Naive B cell (primary cell): ENCODE data around the gene TYW1B. TPM values are rescaled to one million over a fixed set of nuclear protein-coding genes. Genes with fewer than 3 reads are reported as not detected.

Experiments
- polyA plus RNA-seq, 6 donors: library from polyadenylated mRNA; unstranded; fragments of 300-500 nt; fragmentation: Illumina TruSeq; gene quantifications; one replicate each; pipeline ENCODE4 v1.2.3, GENCODE V29; 2021; ENCODE audit warnings: low read depth in 6 of 6

TYW1B gene
- polyA plus RNA-seq, 6 donors from 2014 or later = 0.34 to 4.1 (median 1.9) TPM

Other genes starting within 250 kb of the TYW1B start
- gene POM121, start 96.9 kb upstream of the TYW1B start, polyA plus RNA-seq = 10 to 100 TPM in 4 of 6 donors, 1 to 10 TPM in 2; 4.6 to 18.8 (median 10.1) TPM
- under 1 TPM in 1 of 6 donors, not detected in 5; 0.31 TPM for gene TRIM74, start 141.3 kb upstream of the TYW1B start, polyA plus RNA-seq
- under 1 TPM in 2 of 6 donors, not detected in 4; 0.19 to 0.25 TPM for gene SPDYE8, start 201.6 kb upstream of the TYW1B start, polyA plus RNA-seq
- under 1 TPM in 2 of 6 donors, not detected in 4; 0.19 to 0.45 TPM for gene SPDYE11, start 229.7 kb upstream of the TYW1B start, polyA plus RNA-seq